ENCODE measurements around the gene NEUROD6. TPM values are rescaled to one million over a fixed set of nuclear protein-coding genes. Genes with fewer than 3 reads are reported as not detected.

NEUROD6 gene
- total RNA-seq, 1 experiment from 2014 or later, result not detected

DNA sequence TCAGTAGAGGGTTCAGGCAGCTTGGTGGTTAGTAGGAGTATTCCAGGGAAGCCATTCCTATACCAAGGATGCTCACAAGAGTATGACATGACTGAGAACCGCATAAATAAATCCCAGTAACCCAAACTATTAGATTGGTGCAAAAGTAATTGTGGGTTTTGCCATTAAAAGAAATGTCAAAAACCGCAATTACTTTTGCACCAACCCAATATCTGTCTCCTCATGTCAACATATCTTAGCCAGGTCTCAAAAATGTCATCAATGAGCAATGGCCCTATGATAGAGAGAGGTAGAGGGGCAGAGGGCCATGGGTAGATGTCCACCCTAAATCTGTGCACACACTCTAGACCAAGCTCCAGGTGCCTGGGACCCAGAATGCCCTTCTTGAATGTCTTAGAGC is 23.6 kb downstream of the NEUROD6 start:
- peaks cover 12% of the 10 kb centered on the region for H3K4me1 ChIP-seq
- ChIA-PET POLR2A (no interaction called here), CTCF (no interaction called here)
- no peak for DNase-seq
- Mint-ChIP-seq H3K27me3 (ENCODE audit: insufficient read depth, unreplicated experiment) (peaks cover 7% of the 10 kb centered on the region), H3K9me3 (ENCODE audit: unreplicated experiment) (no peaks in the 10 kb centered on the region), H3K4me3 (ENCODE audit: unreplicated experiment) (no peak overlapping the region), H3K36me3 (ENCODE audit: insufficient read depth, unreplicated experiment) (no peaks in the 10 kb centered on the region), H3K27ac (ENCODE audit: unreplicated experiment) (no peak overlapping the region), H3K4me1 (ENCODE audit: low read depth, unreplicated experiment) (no peaks in the 10 kb centered on the region)
- intact Hi-C loops (cut with micrococcal nuclease; ENCODE audit: unreplicated experiment), result no loop called here
- TF ChIP-seq, protein P1, sequence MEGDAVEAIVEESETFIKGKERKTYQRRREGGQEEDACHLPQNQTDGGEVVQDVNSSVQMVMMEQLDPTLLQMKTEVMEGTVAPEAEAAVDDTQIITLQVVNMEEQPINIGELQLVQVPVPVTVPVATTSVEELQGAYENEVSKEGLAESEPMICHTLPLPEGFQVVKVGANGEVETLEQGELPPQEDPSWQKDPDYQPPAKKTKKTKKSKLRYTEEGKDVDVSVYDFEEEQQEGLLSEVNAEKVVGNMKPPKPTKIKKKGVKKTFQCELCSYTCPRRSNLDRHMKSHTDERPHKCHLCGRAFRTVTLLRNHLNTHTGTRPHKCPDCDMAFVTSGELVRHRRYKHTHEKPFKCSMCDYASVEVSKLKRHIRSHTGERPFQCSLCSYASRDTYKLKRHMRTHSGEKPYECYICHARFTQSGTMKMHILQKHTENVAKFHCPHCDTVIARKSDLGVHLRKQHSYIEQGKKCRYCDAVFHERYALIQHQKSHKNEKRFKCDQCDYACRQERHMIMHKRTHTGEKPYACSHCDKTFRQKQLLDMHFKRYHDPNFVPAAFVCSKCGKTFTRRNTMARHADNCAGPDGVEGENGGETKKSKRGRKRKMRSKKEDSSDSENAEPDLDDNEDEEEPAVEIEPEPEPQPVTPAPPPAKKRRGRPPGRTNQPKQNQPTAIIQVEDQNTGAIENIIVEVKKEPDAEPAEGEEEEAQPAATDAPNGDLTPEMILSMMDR (IDR thresholded peaks at IDR 0.05; ENCODE audit: insufficient read depth in 1 of 2, low read depth in 1 of 2, low read length in 1 of 2, severe bottlenecking in 1 of 2, unreplicated experiment in 1 of 2), result no peak
- BruUV-seq (replicated peaks), result no TSS peak
- H3K36me3 ChIP-seq (ENCODE audit: control insufficient read depth, insufficient read depth, low read length), result no peaks in the 10 kb centered on the region
- no peaks in the 10 kb centered on the region for H3K9me3 ChIP-seq
- no peaks in the 10 kb centered on the region for H3K27me3 ChIP-seq (replicated peaks; ENCODE audit: control insufficient read depth, insufficient read depth, low read length)
- H3K4me3 ChIP-seq (ENCODE audit: low read depth, low read length), result no peak overlapping the region

DNA sequence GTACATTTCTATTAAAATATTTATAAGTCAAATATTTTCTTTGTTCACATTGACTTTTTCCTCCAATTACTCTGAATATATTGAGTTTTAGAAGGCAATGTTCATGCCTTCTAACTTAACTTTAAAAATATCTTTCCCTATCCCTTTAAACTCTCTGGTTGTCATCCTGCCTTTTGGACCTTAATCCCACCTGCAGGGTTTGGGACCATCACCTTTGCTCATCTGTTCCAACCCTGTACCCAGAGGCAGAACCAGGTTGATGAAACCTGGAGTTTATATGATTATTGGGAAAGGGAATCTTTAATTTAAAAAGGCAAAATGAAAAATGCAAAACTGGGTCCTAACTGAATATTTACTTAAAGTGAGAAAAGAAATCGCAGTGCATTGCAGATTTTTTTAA is 24.8 kb downstream of the NEUROD6 start:
- H3K27me3 Mint-ChIP-seq (ENCODE audit: insufficient read depth, unreplicated experiment), result peaks cover 7% of the 10 kb centered on the region
- intact Hi-C loops (cut with micrococcal nuclease; ENCODE audit: unreplicated experiment), result no loop called here
- CTCF ChIA-PET, result no interaction called here

DNA sequence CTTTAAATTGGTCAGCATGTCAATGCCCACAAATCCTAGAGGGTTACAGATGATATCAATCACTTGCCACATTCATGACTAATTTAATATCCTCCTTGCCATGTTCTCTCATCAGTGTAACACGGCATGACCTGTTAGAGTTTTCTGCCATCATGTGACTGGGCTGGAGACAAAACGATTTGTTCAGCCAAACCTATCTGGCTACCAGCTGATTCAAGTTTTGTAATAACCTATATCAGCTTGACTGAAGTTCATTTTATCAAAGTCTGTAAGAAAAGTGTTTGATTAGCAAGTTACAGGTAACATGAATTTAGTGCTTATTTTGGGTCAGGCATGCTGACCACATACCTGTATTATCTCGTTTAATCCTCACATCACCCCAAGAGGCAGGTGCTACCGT is 25.7 kb downstream of the NEUROD6 start:
- no TSS peak for BruUV-seq (replicated peaks)
- no peaks in the 10 kb centered on the region for H3K36me3 Mint-ChIP-seq (ENCODE audit: insufficient read depth, unreplicated experiment)
- CTCF ChIA-PET, result no interaction called here
- H3K9me3 ChIP-seq, result no peaks in the 10 kb centered on the region
- H3K27me3 Mint-ChIP-seq (ENCODE audit: insufficient read depth, unreplicated experiment), result peaks cover 6% of the 10 kb centered on the region
- no peaks in the 10 kb centered on the region for H3K27me3 ChIP-seq (replicated peaks; ENCODE audit: control insufficient read depth, insufficient read depth, low read length)
- TF ChIP-seq, protein P1 (IDR thresholded peaks at IDR 0.05; ENCODE audit: insufficient read depth in 1 of 2, low read depth in 1 of 2, low read length in 1 of 2, severe bottlenecking in 1 of 2, unreplicated experiment in 1 of 2), result no peak
- no peaks in the 10 kb centered on the region for H3K36me3 ChIP-seq (ENCODE audit: control insufficient read depth, insufficient read depth, low read length)
- POLR2A ChIA-PET, result no interaction called here
- H3K4me1 ChIP-seq, result peaks cover 12% of the 10 kb centered on the region
- intact Hi-C loops (cut with micrococcal nuclease; ENCODE audit: unreplicated experiment), result no loop called here
- H3K9me3 Mint-ChIP-seq (ENCODE audit: unreplicated experiment), result no peaks in the 10 kb centered on the region
- no peak overlapping the region for H3K4me3 ChIP-seq (ENCODE audit: low read depth, low read length)
- H3K4me1 Mint-ChIP-seq (ENCODE audit: low read depth, unreplicated experiment), result no peaks in the 10 kb centered on the region
- H3K4me3 Mint-ChIP-seq (ENCODE audit: unreplicated experiment), result no peak overlapping the region
- H3K27ac Mint-ChIP-seq (ENCODE audit: unreplicated experiment), result no peak overlapping the region
- no peak for DNase-seq

More for the DNA sequence above, 24.8 kb downstream of the NEUROD6 start:
- Mint-ChIP-seq H3K9me3 (ENCODE audit: unreplicated experiment) (no peaks in the 10 kb centered on the region), H3K4me3 (ENCODE audit: unreplicated experiment) (no peak overlapping the region), H3K27ac (ENCODE audit: unreplicated experiment) (no peak overlapping the region), H3K4me1 (ENCODE audit: low read depth, unreplicated experiment) (no peaks in the 10 kb centered on the region), H3K36me3 (ENCODE audit: insufficient read depth, unreplicated experiment) (no peaks in the 10 kb centered on the region)
- Histone ChIP-seq H3K4me1 (peaks cover 12% of the 10 kb centered on the region), H3K4me3 (ENCODE audit: low read depth, low read length) (no peak overlapping the region), H3K27me3 (replicated peaks; ENCODE audit: control insufficient read depth, insufficient read depth, low read length) (no peaks in the 10 kb centered on the region), H3K36me3 (ENCODE audit: control insufficient read depth, insufficient read depth, low read length) (no peaks in the 10 kb centered on the region), H3K9me3 (no peaks in the 10 kb centered on the region)
- POLR2A ChIA-PET, result no interaction called here
- no peak for DNase-seq
- no TSS peak for BruUV-seq (replicated peaks)
- TF ChIP-seq, protein P1 (IDR thresholded peaks at IDR 0.05; ENCODE audit: insufficient read depth in 1 of 2, low read depth in 1 of 2, low read length in 1 of 2, severe bottlenecking in 1 of 2, unreplicated experiment in 1 of 2), result no peak

Measured in Caco-2 (cell line).